IMR-90 (cell line): ENCODE measurements around the gene ANLN. TPM values are rescaled to one million over a fixed set of nuclear protein-coding genes. Genes with fewer than 3 reads are reported as not detected.

ENCODE experiments used
- ATAC-seq: fragments of 200-7000 bp; cut with Tn5 transposase; 2 replicates; pipeline ENCODE4 v1.9.1; 2020; ENCODE audit warnings: low read depth, mild to moderate bottlenecking, moderate library complexity
- BruUV-seq: library from RNA; stranded (reverse); fragments of 400-500 nt; replicated peaks from 2 replicates; lab custom pipeline; 2021; lab: Mats Ljungman, UMichigan
- CTCF ChIA-PET: fragments of 300-600 bp; formaldehyde crosslinking; extraction: SDS; loops from one replicate; lab custom pipeline; 2021; ENCODE audit warnings: antibody characterized with exemption; lab: Yijun Ruan, JAX
- POLR2A ChIA-PET: fragments of 300-600 bp; sonication (Branson Sonifier 250); formaldehyde crosslinking; loops from one replicate; lab custom pipeline; 2022; ENCODE audit warnings: antibody characterized with exemption; ENCODE audit not compliant: unreplicated experiment; lab: Charles Lee
- DNase-seq: peaks from one replicate; pipeline ENCODE4 v3.0.0; 2013
- H2AFZ ChIP-seq: replicated peaks from 2 replicates; pipeline ENCODE3; 2013; ENCODE audit warnings: low read length, mild to moderate bottlenecking; ENCODE audit not compliant: poor library complexity
- H2AK5ac ChIP-seq: 2 replicates; pipeline ENCODE4 v1.6.1; 2013; ENCODE audit warnings: low read depth, low read length, inconsistent platforms
- H2AK9ac ChIP-seq: replicated peaks from 2 replicates; pipeline ENCODE3; 2013; ENCODE audit warnings: mild to moderate bottlenecking, low read depth, low read length, moderate library complexity; ENCODE audit not compliant: poor library complexity
- H2BK120ac ChIP-seq: 2 replicates; pipeline ENCODE4 v1.6.1; 2013; ENCODE audit warnings: low read depth, low read length, inconsistent platforms
- H2BK15ac ChIP-seq: 3 replicates; pipeline ENCODE4 v1.6.1; 2013; ENCODE audit warnings: low read depth, low read length, inconsistent platforms
- H2BK20ac ChIP-seq: 2 replicates; pipeline ENCODE4 v1.6.1; 2013; ENCODE audit warnings: low read depth, mild to moderate bottlenecking, inconsistent platforms, low read length, moderate library complexity
- H2BK5ac ChIP-seq: 2 replicates; pipeline ENCODE4 v1.6.1; 2013; ENCODE audit warnings: mild to moderate bottlenecking, low read depth, low read length, inconsistent platforms; ENCODE audit not compliant: poor library complexity, severe bottlenecking
- H3K14ac ChIP-seq: replicated peaks from 2 replicates; pipeline ENCODE4 v1.6.1; 2013; ENCODE audit warnings: low read depth, low read length, inconsistent platforms
- H3K18ac ChIP-seq: 2 replicates; pipeline ENCODE4 v1.6.1; 2013; ENCODE audit warnings: low read depth, low read length, control low read depth
- H3K23ac ChIP-seq: 2 replicates; pipeline ENCODE4 v1.6.1; 2013; ENCODE audit warnings: low read depth, low read length, inconsistent platforms
- H3K27ac ChIP-seq: 2 replicates; pipeline ENCODE4 v1.5.1; 2013; ENCODE audit warnings: mild to moderate bottlenecking, control low read depth, low read length; ENCODE audit not compliant: insufficient read depth
- H3K27me3 ChIP-seq: 2 replicates; pipeline ENCODE4 v1.6.1; 2013; ENCODE audit warnings: low read length; ENCODE audit not compliant: control insufficient read depth, insufficient read depth
- H3K36me3 ChIP-seq: 2 replicates; pipeline ENCODE4 v1.6.1; 2013; ENCODE audit warnings: low read length, mixed read lengths; ENCODE audit not compliant: control insufficient read depth, insufficient read depth
- H3K4ac ChIP-seq: 2 replicates; pipeline ENCODE4 v1.6.1; 2013; ENCODE audit warnings: low read depth, low read length, inconsistent platforms
- H3K4me1 ChIP-seq: 2 replicates; pipeline ENCODE4 v1.6.1; 2013; ENCODE audit warnings: low read length, mixed read lengths; ENCODE audit not compliant: control insufficient read depth, insufficient read depth
- H3K4me2 ChIP-seq: 2 replicates; pipeline ENCODE4 v1.6.1; 2013; ENCODE audit warnings: low read depth, mild to moderate bottlenecking, control low read depth, low read length, moderate library complexity
- H3K4me3 ChIP-seq: 2 replicates; pipeline ENCODE4 v1.5.1; 2013; ENCODE audit warnings: low read depth, mild to moderate bottlenecking, control low read depth, low read length, moderate library complexity; ENCODE audit not compliant: insufficient read depth
- H3K56ac ChIP-seq: 2 replicates; pipeline ENCODE4 v1.6.1; 2013; ENCODE audit warnings: low read length, inconsistent platforms; ENCODE audit not compliant: insufficient read depth; ENCODE audit errors: extremely low read depth
- H3K79me1 ChIP-seq, 2 experiments: 2 replicates each; pipeline ENCODE4 v1.6.1; 2013; ENCODE audit warnings: low read length in 2 of 2, inconsistent platforms in 1 of 2, low read depth in 1 of 2
- H3K9ac ChIP-seq: 2 replicates; pipeline ENCODE4 v1.6.1; 2013; ENCODE audit warnings: low read depth, low read length, control low read depth
- H3K9me1 ChIP-seq: 2 replicates; pipeline ENCODE4 v1.6.1; 2013; ENCODE audit warnings: low read length, inconsistent platforms; ENCODE audit not compliant: insufficient read depth
- H3K9me3 ChIP-seq: 2 replicates; pipeline ENCODE4 v1.6.1; 2013; ENCODE audit warnings: low read length; ENCODE audit not compliant: control insufficient read depth, insufficient read depth
- H4K20me1 ChIP-seq: 2 replicates; pipeline ENCODE4 v1.6.1; 2013; ENCODE audit warnings: low read length, inconsistent platforms; ENCODE audit not compliant: insufficient read depth
- H4K5ac ChIP-seq: 2 replicates; pipeline ENCODE4 v1.6.1; 2013; ENCODE audit warnings: mild to moderate bottlenecking, low read depth, low read length, control low read depth
- H4K8ac ChIP-seq, 2 experiments: 2 replicates each; pipeline ENCODE4 v1.6.1; 2013; ENCODE audit warnings: low read depth in 2 of 2, low read length in 2 of 2, control low read depth in 1 of 2, inconsistent platforms in 1 of 2
- H4K91ac ChIP-seq: 2 replicates; pipeline ENCODE4 v1.6.1; 2013; ENCODE audit warnings: low read depth, low read length, inconsistent platforms; ENCODE audit not compliant: insufficient read depth
- BHLHE40 ChIP-seq: fragments of 150-350 bp; IDR thresholded peaks from 2 replicates; pipeline ENCODE4 v1.6.1; 2016; ENCODE audit warnings: mild to moderate bottlenecking, low read depth, low read length
- CEBPB ChIP-seq: IDR thresholded peaks from 2 replicates; pipeline ENCODE4 v1.6.1; 2012; ENCODE audit warnings: low read depth, low read length, improper control_type of control experiment
- CHD1 ChIP-seq: IDR thresholded peaks from 2 replicates; pipeline ENCODE4 v1.6.1; 2012; ENCODE audit warnings: low read depth, low read length, improper control_type of control experiment
- CTCF ChIP-seq: conservative IDR thresholded peaks from 2 replicates; pipeline ENCODE4 v1.5.1; 2012; ENCODE audit warnings: mild to moderate bottlenecking, low read depth, low read length, improper control_type of control experiment
- ELK1 ChIP-seq: fragments of 150-350 bp; IDR thresholded peaks from 2 replicates; pipeline ENCODE4 v1.6.1; 2016; ENCODE audit warnings: low read depth, mild to moderate bottlenecking, low read length, moderate library complexity, borderline replicate concordance
- FOS ChIP-seq: fragments of 150-350 bp; IDR thresholded peaks from 2 replicates; pipeline ENCODE4 v1.6.1; 2016; ENCODE audit warnings: low read depth, low read length
- MAFK ChIP-seq: IDR thresholded peaks from 2 replicates; pipeline ENCODE4 v1.6.1; 2012; ENCODE audit warnings: low read depth, low read length, improper control_type of control experiment
- MAZ ChIP-seq: IDR thresholded peaks from 2 replicates; pipeline ENCODE4 v1.6.1; 2012; ENCODE audit warnings: low read depth, mild to moderate bottlenecking, low read length, improper control_type of control experiment, moderate library complexity, borderline replicate concordance
- MXI1 ChIP-seq: IDR thresholded peaks from 2 replicates; pipeline ENCODE4 v1.6.1; 2012; ENCODE audit warnings: low read depth, mild to moderate bottlenecking, low read length, moderate library complexity, borderline replicate concordance
- NFE2L2 ChIP-seq: fragments of 150-350 bp; IDR thresholded peaks from 2 replicates; pipeline ENCODE4 v1.6.1; 2016; ENCODE audit warnings: low read depth, mild to moderate bottlenecking, low read length
- POLR2A ChIP-seq: IDR thresholded peaks from 2 replicates; pipeline ENCODE4 v1.6.1; 2012; ENCODE audit warnings: mild to moderate bottlenecking, low read depth, low read length
- RAD21 ChIP-seq: IDR thresholded peaks from 2 replicates; pipeline ENCODE4 v1.6.1; 2012; ENCODE audit warnings: low read length, improper control_type of control experiment
- RCOR1 ChIP-seq: IDR thresholded peaks from 2 replicates; pipeline ENCODE4 v1.6.1; 2012; ENCODE audit warnings: mild to moderate bottlenecking, low read length, improper control_type of control experiment; ENCODE audit not compliant: insufficient replicate concordance
- RFX5 ChIP-seq: IDR thresholded peaks from 2 replicates; pipeline ENCODE4 v1.8.0; 2012; ENCODE audit warnings: low read depth, mild to moderate bottlenecking, low read length, moderate library complexity
- SMC3 ChIP-seq: fragments of 150-350 bp; IDR thresholded peaks from 2 replicates; pipeline ENCODE4 v1.6.1; 2016; ENCODE audit warnings: low read depth, mild to moderate bottlenecking, antibody characterized with exemption, low read length, moderate library complexity
- USF2 ChIP-seq: fragments of 150-350 bp; IDR thresholded peaks from 2 replicates; pipeline ENCODE4 v1.6.1; 2017; ENCODE audit warnings: mild to moderate bottlenecking, antibody characterized with exemption, low read length, low read depth
- WGBS, 2 experiments: methylation state at CpG; one replicate each; pipeline versions ENCODE4 v1.1.5 to v1.1.7; 2013; ENCODE audit warnings: missing lambda C conversion rate in 2 of 2; ENCODE audit not compliant: insufficient read length in 1 of 2; ENCODE audit errors: extremely low coverage in 2 of 2; 5-methylcytosine and 5-hydroxymethylcytosine counted together
- dilution Hi-C: fragments of 300-500 bp; cut with HindIII; formaldehyde crosslinking; loops from one replicate; pipeline ENCODE4 v1.14.3; 2018; ENCODE audit warnings: low sequenced_read_pairs; ENCODE audit not compliant: unreplicated experiment
- in situ Hi-C: fragments of 300-500 bp; cut with MboI; formaldehyde crosslinking; loops from 3 replicates; pipeline ENCODE4 v1.14.3; 2019; ENCODE audit warnings: low sequenced_read_pairs, inconsistent platforms, mixed read lengths
- intact Hi-C: fragments of 100-400 bp; cut with micrococcal nuclease; formaldehyde crosslinking; loops from 2 replicates; pipeline ENCODE4 v1.10.0; 2022
- polyA plus RNA-seq, 3 experiments: library from polyadenylated mRNA; depleted of rRNA; stranded (reverse); fragments of >200 nt; gene quantifications; 2 replicates each; pipeline ENCODE4 v1.2.3, GENCODE V29; 2012; ENCODE audit warnings: low replicate concordance in 1 of 3
- total RNA-seq: library from RNA; depleted of rRNA; stranded (reverse); fragments of >200 nt; gene quantifications from 2 replicates; pipeline ENCODE4 v1.2.3, GENCODE V29; 2012

The ANLN gene
- total and polyA plus RNA-seq, 2 of the 4 experiments (the other 2 are of a cell fraction) = 60.5 to 276 TPM

- Histone ChIP-seq H3K56ac (no peak overlapping the region), H4K20me1 (no peaks in the 10 kb centered on the region), H3K9me3 (no peaks in the 10 kb centered on the region), H3K18ac (no peak overlapping the region), H2BK15ac (no peak overlapping the region), H3K9ac (no peak overlapping the region), H3K14ac (no peak overlapping the region), H2BK20ac (no peak overlapping the region), H3K36me3 (no peaks in the 10 kb centered on the region), H2AK5ac (no peak overlapping the region), H3K4me3 (no peak overlapping the region), H3K27me3 (peaks cover 16% of the 10 kb centered on the region), H3K23ac (no peak overlapping the region), H3K4me2 (no peak overlapping the region), H2AK9ac (no peak overlapping the region), H3K9me1 (no peaks in the 10 kb centered on the region), H2BK5ac (no peak overlapping the region), H4K5ac (no peak overlapping the region), H4K91ac (no peak overlapping the region), H3K27ac (no peak overlapping the region), H4K8ac (no peak overlapping the region), H3K4ac (no peak overlapping the region), H3K79me1 (no peaks in the 10 kb centered on the region), H2AFZ (no peak overlapping the region), H3K4me1 (no peaks in the 10 kb centered on the region), H2BK120ac (no peak overlapping the region)
- DNase-seq (no peak), ATAC-seq (no peak)
- no TSS peak for BruUV-seq
- in situ Hi-C loops (no loop called here), intact Hi-C loops (no loop called here), dilution Hi-C loops (no loop called here)
- ChIA-PET POLR2A (no interaction called here), CTCF (no interaction called here)
- WGBS, 2 experiments = 29% methylated on average over 1 of the region's 4 CpGs; no CpG with 5 or more reads in 1 of the 2 experiments
- TF ChIP-seq CTCF (no peak), ELK1 (no peak), NFE2L2 (no peak), CHD1 (no peak), MXI1 (no peak), MAFK (no peak), BHLHE40 (no peak), USF2 (no peak), POLR2A (no peak), RCOR1 (no peak), MAZ (no peak), RAD21 (no peak), RFX5 (no peak), CEBPB (no peak), FOS (no peak), SMC3 (no peak)
Observed at GRCh38 chr7:36372156-36372555, 17.5 kb upstream of the ANLN start.
